ENCODE data around the gene MRPL58. TPM values are rescaled to one million over a fixed set of nuclear protein-coding genes. Genes with fewer than 3 reads are reported as not detected.

Gene MRPL58
- total RNA-seq, 4 donors from 2014 or later, result 32.1 to 51.9 (median 46.0) TPM

DNA sequence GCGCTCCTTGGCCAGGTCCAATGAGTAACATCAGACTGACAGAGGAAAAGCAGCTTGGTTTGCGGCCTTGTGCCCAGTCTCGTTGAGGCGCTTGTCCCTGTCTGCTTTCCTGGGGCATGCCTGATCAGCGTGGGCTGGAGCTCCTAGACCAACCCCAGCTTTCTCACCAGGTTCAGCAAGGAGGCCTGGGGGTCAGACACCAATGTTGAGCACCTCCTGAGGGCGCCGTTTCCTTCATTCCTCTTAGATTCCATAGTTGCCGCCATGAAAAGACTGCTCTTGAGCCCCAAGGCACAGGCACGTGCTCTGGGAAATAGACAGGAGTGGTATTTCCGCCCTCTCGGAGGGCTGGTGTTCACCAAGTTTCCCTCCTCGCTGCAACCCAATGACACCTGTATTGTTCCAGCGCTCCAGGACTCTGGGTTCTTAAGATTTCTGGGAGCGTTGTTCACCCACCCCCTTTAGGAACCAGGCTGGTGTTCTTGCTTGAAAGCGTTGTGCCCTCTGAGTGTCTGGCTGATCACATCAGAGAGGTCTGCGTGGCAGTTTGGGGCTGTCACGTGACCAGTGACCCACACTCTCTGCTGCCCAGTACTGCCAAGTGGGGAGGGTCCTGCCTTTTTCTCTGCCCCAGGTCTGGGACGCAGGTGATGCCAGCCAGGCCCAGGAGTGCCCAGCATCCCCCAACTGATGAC lies 52.5 kb downstream of the MRPL58 start:
- H3K27me3 ChIP-seq, result no peaks in the 10 kb centered on the region
- H3K36me3 ChIP-seq, result peaks cover 0 to 60% (median 16%) of the 10 kb centered on the region in 3 donors
- H3K4me1 ChIP-seq, result peaks cover 0 to 8% (median 5%) of the 10 kb centered on the region in 4 donors
- no peaks in the 10 kb centered on the region for H3K9me3 ChIP-seq
- WGBS, 2 donors, result 89 to 93% methylated on average over 16 to 18 of the region's 18 CpGs
- no peak overlapping the region for H3K27ac ChIP-seq
- no peak overlapping the region for H3K4me3 ChIP-seq
- no peak for TF ChIP-seq EP300 (IDR thresholded peaks at IDR 0.05)
- no peak for TF ChIP-seq POLR2A (IDR thresholded peaks at IDR 0.05)
- TF ChIP-seq, protein P1, sequence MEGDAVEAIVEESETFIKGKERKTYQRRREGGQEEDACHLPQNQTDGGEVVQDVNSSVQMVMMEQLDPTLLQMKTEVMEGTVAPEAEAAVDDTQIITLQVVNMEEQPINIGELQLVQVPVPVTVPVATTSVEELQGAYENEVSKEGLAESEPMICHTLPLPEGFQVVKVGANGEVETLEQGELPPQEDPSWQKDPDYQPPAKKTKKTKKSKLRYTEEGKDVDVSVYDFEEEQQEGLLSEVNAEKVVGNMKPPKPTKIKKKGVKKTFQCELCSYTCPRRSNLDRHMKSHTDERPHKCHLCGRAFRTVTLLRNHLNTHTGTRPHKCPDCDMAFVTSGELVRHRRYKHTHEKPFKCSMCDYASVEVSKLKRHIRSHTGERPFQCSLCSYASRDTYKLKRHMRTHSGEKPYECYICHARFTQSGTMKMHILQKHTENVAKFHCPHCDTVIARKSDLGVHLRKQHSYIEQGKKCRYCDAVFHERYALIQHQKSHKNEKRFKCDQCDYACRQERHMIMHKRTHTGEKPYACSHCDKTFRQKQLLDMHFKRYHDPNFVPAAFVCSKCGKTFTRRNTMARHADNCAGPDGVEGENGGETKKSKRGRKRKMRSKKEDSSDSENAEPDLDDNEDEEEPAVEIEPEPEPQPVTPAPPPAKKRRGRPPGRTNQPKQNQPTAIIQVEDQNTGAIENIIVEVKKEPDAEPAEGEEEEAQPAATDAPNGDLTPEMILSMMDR (IDR thresholded peaks at IDR 0.05), result no peak
- no peak for DNase-seq (ENCODE audit: low spot score in 2 of 2)

DNA sequence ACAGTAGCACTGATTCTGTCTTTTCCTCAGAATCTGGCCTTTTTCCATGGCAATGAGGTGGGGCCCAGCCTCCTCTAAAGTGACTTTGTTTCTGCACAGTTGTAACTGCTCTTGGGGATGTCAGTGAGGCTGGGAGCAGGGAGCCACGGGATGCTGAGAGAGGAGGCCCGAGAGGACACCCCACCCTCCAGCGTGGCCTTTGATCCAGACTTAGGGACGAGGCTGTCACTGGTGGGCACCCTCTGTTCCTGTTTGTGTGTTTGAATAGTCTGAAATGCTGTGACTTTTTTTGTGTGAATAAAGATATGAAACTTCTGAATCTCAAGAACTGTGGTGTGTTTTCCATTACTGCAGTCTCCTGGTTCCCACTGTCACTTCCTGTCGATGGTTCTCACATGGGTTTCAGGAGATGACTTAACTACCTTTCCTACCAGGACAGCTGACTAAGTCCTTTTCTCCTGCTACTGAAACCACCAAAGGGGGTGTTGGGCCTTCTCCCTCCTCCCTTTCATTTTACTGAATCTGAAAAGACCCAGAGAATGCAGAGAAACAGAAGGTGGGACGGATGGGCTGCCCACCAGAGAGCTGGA lies 53.2 kb downstream of the MRPL58 start:
- no peak overlapping the region for H3K27ac ChIP-seq
- whole genome bisulfite sequencing, 2 donors, result 74 to 76% methylated on average over 6 of the region's 6 CpGs
- no peak for DNase-seq (ENCODE audit: low spot score in 2 of 2)
- H3K4me1 ChIP-seq, result peaks cover 0 to 1% (median under 1%) of the 10 kb centered on the region in 4 donors
- no peaks in the 10 kb centered on the region for H3K27me3 ChIP-seq
- no peak overlapping the region for H3K4me3 ChIP-seq
- no peaks in the 10 kb centered on the region for H3K9me3 ChIP-seq
- H3K36me3 ChIP-seq, result peaks cover 0 to 53% (median 16%) of the 10 kb centered on the region in 3 donors
- no peak for TF ChIP-seq POLR2A (IDR thresholded peaks at IDR 0.05)
- no peak for TF ChIP-seq EP300 (IDR thresholded peaks at IDR 0.05)
- TF ChIP-seq, protein P1 (IDR thresholded peaks at IDR 0.05), result no peak

DNA sequence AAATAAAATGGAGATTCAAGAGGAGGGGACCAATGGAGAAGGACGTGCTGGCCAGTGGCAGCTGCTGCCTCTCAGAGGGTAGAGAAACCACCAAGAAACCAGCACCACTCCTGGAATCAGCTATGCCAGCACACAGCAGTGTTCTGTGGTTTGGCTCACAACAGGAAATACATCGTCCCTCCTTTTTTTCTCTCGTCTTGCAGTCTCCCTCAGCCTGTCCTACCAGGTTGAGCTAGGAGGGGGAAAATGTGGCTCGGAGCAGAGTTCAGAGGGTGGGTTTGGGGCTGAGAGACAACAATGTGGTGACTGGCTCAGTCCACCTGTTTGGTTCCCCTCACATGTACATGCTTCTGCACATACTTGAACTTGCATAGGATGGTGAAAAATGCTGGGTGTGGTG lies 55.4 kb downstream of the MRPL58 start:
- Histone ChIP-seq H3K27ac (no peak overlapping the region), H3K9me3 (no peaks in the 10 kb centered on the region), H3K4me1 (no peaks in the 10 kb centered on the region), H3K36me3 (peaks cover 0 to 31% (median 0%) of the 10 kb centered on the region in 3 donors), H3K27me3 (no peaks in the 10 kb centered on the region), H3K4me3 (no peak overlapping the region)
- WGBS, 2 donors, result 67 to 76% methylated on average over 4 of the region's 4 CpGs
- DNase-seq (ENCODE audit: low spot score in 2 of 2), result no peak
- TF ChIP-seq EP300 (IDR thresholded peaks at IDR 0.05), result no peak
- no peak for TF ChIP-seq POLR2A (IDR thresholded peaks at IDR 0.05)
- TF ChIP-seq, protein P1 (IDR thresholded peaks at IDR 0.05), result no peak

DNA sequence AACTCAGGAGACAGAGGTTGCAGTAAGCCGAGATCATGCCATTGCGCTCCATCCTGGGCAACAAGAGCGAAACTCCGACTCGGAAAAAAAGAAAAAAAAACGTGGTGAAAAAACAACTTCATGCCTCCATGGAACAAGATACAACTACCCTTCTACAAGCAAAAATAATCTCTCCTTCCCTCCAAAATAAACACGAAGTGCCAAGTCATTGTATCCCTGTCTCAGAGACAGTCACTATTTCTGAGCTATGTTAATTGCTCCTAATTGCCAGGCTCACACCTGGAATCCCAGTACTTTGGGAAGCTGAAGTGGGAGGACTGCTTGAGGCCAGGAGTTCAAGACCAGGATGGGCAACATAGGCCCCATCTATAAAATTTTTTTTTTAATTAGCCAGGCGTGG lies 56.3 kb downstream of the MRPL58 start:
- H3K27ac ChIP-seq, result no peak overlapping the region
- TF ChIP-seq, protein P1 (IDR thresholded peaks at IDR 0.05), result no peak
- TF ChIP-seq POLR2A (IDR thresholded peaks at IDR 0.05), result no peak
- TF ChIP-seq EP300 (IDR thresholded peaks at IDR 0.05), result no peak
- no peak for DNase-seq (ENCODE audit: low spot score in 2 of 2)
- WGBS, 2 donors, result 80% methylated on average over 8 of the region's 8 CpGs
- H3K36me3 ChIP-seq, result peaks cover 0 to 22% (median 0%) of the 10 kb centered on the region in 3 donors
- no peaks in the 10 kb centered on the region for H3K4me1 ChIP-seq
- no peaks in the 10 kb centered on the region for H3K27me3 ChIP-seq
- no peak overlapping the region for H3K4me3 ChIP-seq
- no peaks in the 10 kb centered on the region for H3K9me3 ChIP-seq

DNA sequence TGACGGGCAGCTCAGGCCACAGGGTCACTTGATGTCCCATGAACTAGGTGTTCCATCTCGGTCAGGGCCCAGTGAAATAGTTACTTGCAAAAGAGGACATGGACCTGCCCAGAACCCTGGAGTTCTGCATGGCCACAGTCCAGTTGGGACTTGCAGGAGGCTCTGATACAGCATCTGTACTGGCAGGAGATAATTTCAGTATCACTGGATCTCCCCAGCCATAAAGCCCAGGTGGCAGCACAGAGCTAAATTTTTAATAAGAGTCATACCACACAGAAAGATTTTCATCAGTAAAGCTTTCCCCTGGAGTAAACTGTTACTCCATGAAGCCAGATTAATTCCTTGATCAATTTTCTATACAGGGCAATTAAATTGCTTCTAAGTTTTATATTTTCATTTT lies 57.3 kb downstream of the MRPL58 start:
- 60 to 86% methylated on average over 2 of the region's 2 CpGs for WGBS, 2 donors
- Histone ChIP-seq H3K27ac (no peak overlapping the region), H3K9me3 (no peaks in the 10 kb centered on the region), H3K36me3 (peaks cover 0 to 12% (median 0%) of the 10 kb centered on the region in 3 donors), H3K4me3 (no peak overlapping the region), H3K27me3 (no peaks in the 10 kb centered on the region), H3K4me1 (peaks cover 0 to 5% (median 0%) of the 10 kb centered on the region in 4 donors)
- no peak for DNase-seq (ENCODE audit: low spot score in 2 of 2)
- TF ChIP-seq, protein P1 (IDR thresholded peaks at IDR 0.05), result peak in 3 of 5 experiments; percentile 9 to 33 (median 11)
- no peak for TF ChIP-seq POLR2A (IDR thresholded peaks at IDR 0.05)
- TF ChIP-seq EP300 (IDR thresholded peaks at IDR 0.05), result no peak
